Activated CD8-positive, alpha-beta T cell treated with anti-CD3 and anti-CD28 coated beads for 36 hours (primary cell): ENCODE data around the gene BEAN1. TPM values are rescaled to one million over a fixed set of nuclear protein-coding genes. Genes with fewer than 3 reads are reported as not detected.
"Not testable (repeated sequence)": the region's sequence is repeated elsewhere in the genome, so short reads cannot be mapped to it uniquely, and the experiment has no call there.

ENCODE experiments used
- ATAC-seq: fragments of 200-7000 bp; cut with Tn5 transposase; one replicate; pipeline ENCODE4 v1.10.0; 2021; ENCODE audit warnings: mild to moderate bottlenecking, moderate library complexity
- CTCF ChIA-PET: fragments of 350-600 bp; sonication (Branson Sonifier 250); formaldehyde crosslinking; loops from one replicate; lab custom pipeline; 2021; ENCODE audit warnings: antibody characterized with exemption; lab: Charles Lee
- POLR2A ChIA-PET: fragments of 350-600 bp; sonication (Branson Sonifier 250); formaldehyde crosslinking; loops from one replicate; lab custom pipeline; 2021; ENCODE audit warnings: antibody characterized with exemption; lab: Charles Lee
- DNase-seq: peaks from one replicate; pipeline ENCODE4 v3.0.0-alpha.2; 2020
- H3K27ac Mint-ChIP-seq: one replicate; pipeline ENCODE4 v1.8.0; 2021; ENCODE audit warnings: mild to moderate bottlenecking, mixed read lengths
- H3K27me3 Mint-ChIP-seq: one replicate; pipeline ENCODE4 v1.8.0; 2021; ENCODE audit warnings: mixed read lengths
- H3K36me3 Mint-ChIP-seq: one replicate; pipeline ENCODE4 v1.8.0; 2021; ENCODE audit warnings: low read depth, mixed read lengths
- H3K4me1 Mint-ChIP-seq: one replicate; pipeline ENCODE4 v1.8.0; 2021; ENCODE audit warnings: low read depth, mixed read lengths
- H3K4me3 Mint-ChIP-seq: one replicate; pipeline ENCODE4 v1.8.0; 2021; ENCODE audit warnings: mild to moderate bottlenecking, moderate library complexity, mixed read lengths
- H3K9me3 Mint-ChIP-seq: one replicate; pipeline ENCODE4 v1.8.0; 2021; ENCODE audit warnings: mixed read lengths
- CTCF ChIP-seq: fragments of 200-600 bp; IDR thresholded peaks from one replicate; pipeline ENCODE4 v1.8.0; 2022; ENCODE audit warnings: antibody characterized with exemption, mild to moderate bottlenecking
- intact Hi-C: fragments of 100-400 bp; cut with micrococcal nuclease; formaldehyde crosslinking; loops from one replicate; pipeline ENCODE4 v1.10.0; 2022
- total RNA-seq, 2 experiments: library from RNA; stranded (reverse); gene quantifications; one replicate each; pipeline ENCODE4 v1.2.3, GENCODE V29; 2021

The BEAN1 gene
- total RNA-seq, 2 experiments from 2014 or later: not detected

- TF ChIP-seq CTCF: no peak
- CTCF ChIA-PET: interaction anchor here (1.0 to 2.6 kb wide), 6 partner anchors 39 to 105 kb away, joined by 3 to 10 read pairs (median 4); partner anchors contain the start of gene CKLF
- intact Hi-C loops: no loop called here
These were observed 85.4 kb downstream of the BEAN1 start for GRCh38 chr16:66512272-66513110.

GRCh38 chr16:66513111-66513723, 86.1 kb downstream of the BEAN1 start:
- peaks cover 37% of the 10 kb centered on the region for H3K4me1 Mint-ChIP-seq
- H3K27ac Mint-ChIP-seq: no peak overlapping the region
- no peaks in the 10 kb centered on the region for H3K36me3 Mint-ChIP-seq
- intact Hi-C loops: no loop called here
- no peaks in the 10 kb centered on the region for H3K27me3 Mint-ChIP-seq
- TF ChIP-seq CTCF: no peak
- no peak overlapping the region for H3K4me3 Mint-ChIP-seq
- ATAC-seq (no peak), DNase-seq (no peak)
- CTCF ChIA-PET: interaction anchor here (1.0 to 1.7 kb wide), 3 partner anchors 38 to 106 kb away, joined by 4 to 6 read pairs (median 5); partner anchors contain the start of gene CKLF
- no peaks in the 10 kb centered on the region for H3K9me3 Mint-ChIP-seq
- POLR2A ChIA-PET: no interaction called here

More at GRCh38 chr16:66512272-66513110, 85.4 kb downstream of the BEAN1 start:
- no peak for DNase-seq
- POLR2A ChIA-PET: interaction anchor here (0.7 kb wide), 1 partner anchor 37 kb away, joined by 3 read pairs; no protein-coding TSS in a partner anchor
- Mint-ChIP-seq H3K9me3 (no peaks in the 10 kb centered on the region), H3K36me3 (no peaks in the 10 kb centered on the region), H3K4me3 (no peak overlapping the region), H3K27me3 (no peaks in the 10 kb centered on the region), H3K27ac (no peak overlapping the region), H3K4me1 (peaks cover 32% of the 10 kb centered on the region)
- ATAC-seq: no peak

- intact Hi-C loops, H3K27ac Mint-ChIP-seq, POLR2A ChIA-PET, ATAC-seq, CTCF ChIA-PET, H3K4me3 Mint-ChIP-seq, DNase-seq, H3K36me3 Mint-ChIP-seq, H3K9me3 Mint-ChIP-seq, H3K27me3 Mint-ChIP-seq: not testable (repeated sequence)
- peaks cover 38% of the 10 kb centered on the region for H3K4me1 Mint-ChIP-seq
These were observed 87.3 kb downstream of the BEAN1 start for GRCh38 chr16:66514391-66514790.

- ChIA-PET CTCF (interaction anchor here (0.8 to 1.5 kb wide), 11 partner anchors 24 to 89 kb away, joined by 3 to 6 read pairs (median 4); partner anchors contain the start of gene CKLF), POLR2A (interaction anchor here (1.0 to 1.2 kb wide), 2 partner anchors 35 to 109 kb away, joined by 3 read pairs; partner anchors contain the start of gene TK2)
- DNase-seq, intact Hi-C loops, H3K36me3 Mint-ChIP-seq, H3K9me3 Mint-ChIP-seq, ATAC-seq, H3K4me3 Mint-ChIP-seq, H3K27me3 Mint-ChIP-seq: not testable (repeated sequence)
- H3K4me1 Mint-ChIP-seq: peaks cover 44% of the 10 kb centered on the region
- peak overlapping the region; percentile 97 for H3K27ac Mint-ChIP-seq
These were observed 88.0 kb downstream of the BEAN1 start for GRCh38 chr16:66514980-66515595.

GRCh38 chr16:66515596-66516508, 88.8 kb downstream of the BEAN1 start:
- H3K27me3 Mint-ChIP-seq: no peaks in the 10 kb centered on the region
- ATAC-seq: no peak
- intact Hi-C loops: loop anchor here (2.0 kb wide), 1 partner anchor 35 kb away; the partner anchor contains the start of gene TK2
- H3K27ac Mint-ChIP-seq: peak overlapping the region; percentile 97
- H3K36me3 Mint-ChIP-seq: no peaks in the 10 kb centered on the region
- peaks cover 52% of the 10 kb centered on the region for H3K4me1 Mint-ChIP-seq
- POLR2A ChIA-PET: interaction anchor here (0.5 to 1.2 kb wide), 3 partner anchors 32 to 109 kb away, joined by 3 read pairs; partner anchors contain the start of gene TK2
- TF ChIP-seq CTCF: peak; percentile 43
- DNase-seq: peak; percentile 67
- CTCF ChIA-PET: interaction anchor here (0.8 to 1.5 kb wide), 11 partner anchors 23 to 88 kb away, joined by 3 to 6 read pairs (median 4); partner anchors contain the start of gene CKLF
- H3K9me3 Mint-ChIP-seq: no peaks in the 10 kb centered on the region
- peak overlapping the region; percentile 78 for H3K4me3 Mint-ChIP-seq
